Stimulated activated CD4-positive, alpha-beta T cell treated with anti-CD3 and anti-CD28 coated beads, Interleukin-4, amount 100 ng/mL, for 1 hour (primary cell): ENCODE measurements around the gene INO80C.
"Not testable (repeated sequence)": the region's sequence is repeated elsewhere in the genome, so short reads cannot be mapped to it uniquely, and the experiment has no call there.

ENCODE experiments used
- DNase-seq: peaks from one replicate; pipeline ENCODE4 v3.0.0-alpha.2; 2020

Gene INO80C

GRCh38 chr18:35458271-35458670, 39.5 kb downstream of the INO80C start:
- DNase-seq: no peak

GRCh38 chr18:35457140-35457704, 40.5 kb downstream of the INO80C start:
- DNase-seq: no peak

GRCh38 chr18:35455926-35456763, 41.6 kb downstream of the INO80C start:
- no peak for DNase-seq

GRCh38 chr18:35454803-35455202, 43.0 kb downstream of the INO80C start:
- no peak for DNase-seq

- not testable (repeated sequence) for DNase-seq
Measured at GRCh38 chr18:35453065-35453464, 44.7 kb downstream of the INO80C start.

- no peak for DNase-seq
Measured at GRCh38 chr18:35451916-35452315, 45.8 kb downstream of the INO80C start.

GRCh38 chr18:35451032-35451431, 46.7 kb downstream of the INO80C start:
- no peak for DNase-seq

GRCh38 chr18:35444636-35445035, 53.1 kb downstream of the INO80C start:
- no peak for DNase-seq

- no peak for DNase-seq
Measured at GRCh38 chr18:35443847-35444246, 53.9 kb downstream of the INO80C start.

GRCh38 chr18:35443434-35443833, 54.3 kb downstream of the INO80C start:
- no peak for DNase-seq

GRCh38 chr18:35442701-35443100, 55.1 kb downstream of the INO80C start:
- no peak for DNase-seq

GRCh38 chr18:35441857-35442595, 55.7 kb downstream of the INO80C start:
- no peak for DNase-seq

GRCh38 chr18:35438480-35439234, 59.1 kb downstream of the INO80C start:
- DNase-seq: no peak

- no peak for DNase-seq
Measured at GRCh38 chr18:35437836-35438235, 59.9 kb downstream of the INO80C start.

- no peak for DNase-seq
Measured at GRCh38 chr18:35436076-35436649, 61.6 kb downstream of the INO80C start.

GRCh38 chr18:35435401-35435800, 62.4 kb downstream of the INO80C start:
- DNase-seq: no peak

- DNase-seq: no peak
Measured at GRCh38 chr18:35432565-35433001, 65.2 kb downstream of the INO80C start.

GRCh38 chr18:35431374-35431741, 66.4 kb downstream of the INO80C start:
- DNase-seq: no peak

- no peak for DNase-seq
Measured at GRCh38 chr18:35430721-35431373, 66.9 kb downstream of the INO80C start.

- no peak for DNase-seq
Measured at GRCh38 chr18:35426786-35427185, 71.0 kb downstream of the INO80C start.

- no peak for DNase-seq
Measured at GRCh38 chr18:35424356-35424755, 73.4 kb downstream of the INO80C start.

GRCh38 chr18:35422237-35422636, 75.5 kb downstream of the INO80C start:
- DNase-seq: no peak
